Fibroblast of lung (primary cell): ENCODE measurements around the gene RGS18.
"Not testable (repeated sequence)": the region's sequence is repeated elsewhere in the genome, so short reads cannot be mapped to it uniquely, and the experiment has no call there.

Experiments
- CTCF ChIP-seq, 2 donors: IDR thresholded peaks in 1 of 2; conservative IDR thresholded peaks in 1 of 2; 1 replicate in 1 of 2; 2 replicates in 1 of 2; pipeline ENCODE4 v1.5.1; 2011 to 2012; ENCODE audit warnings: low read length in 2 of 2, control low read depth in 1 of 2, inconsistent platforms in 1 of 2, low read depth in 1 of 2, mild to moderate bottlenecking in 1 of 2
- EZH2 ChIP-seq: IDR thresholded peaks from 2 replicates; pipeline ENCODE4 v1.5.1; 2012; ENCODE audit warnings: low read length, control low read depth, mild to moderate bottlenecking; ENCODE audit errors: missing control alignments

DNA sequence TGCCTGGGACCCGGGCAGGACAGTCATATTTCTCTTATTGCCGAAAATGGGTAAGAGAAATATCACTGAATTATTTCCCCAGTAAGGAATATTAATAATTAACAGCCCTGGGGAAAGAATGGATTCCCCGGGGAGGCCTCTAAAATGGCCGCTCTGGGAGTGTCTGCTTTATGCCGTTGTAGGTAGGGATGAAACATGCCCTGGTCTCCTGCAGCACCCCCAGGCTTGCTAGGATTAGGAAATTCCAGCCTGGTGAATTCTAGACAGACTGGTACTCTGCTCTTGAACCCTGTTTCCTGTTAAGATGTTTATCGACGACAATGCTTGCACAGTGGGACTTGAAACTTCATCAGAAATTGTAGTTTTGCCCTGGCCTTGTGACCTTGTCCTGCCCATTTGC lies 6.7 kb downstream of the RGS18 start:
- TF ChIP-seq CTCF (conservative IDR thresholded peaks at IDR 0.05 in 1 of 2, IDR thresholded peaks at IDR 0.05 in 1 of 2; ENCODE audit: low read depth in 1 of 2, low read length in 2 of 2); EZH2: not testable (repeated sequence)
